Measurements from ENCODE around the gene HLA-B.

DNA sequence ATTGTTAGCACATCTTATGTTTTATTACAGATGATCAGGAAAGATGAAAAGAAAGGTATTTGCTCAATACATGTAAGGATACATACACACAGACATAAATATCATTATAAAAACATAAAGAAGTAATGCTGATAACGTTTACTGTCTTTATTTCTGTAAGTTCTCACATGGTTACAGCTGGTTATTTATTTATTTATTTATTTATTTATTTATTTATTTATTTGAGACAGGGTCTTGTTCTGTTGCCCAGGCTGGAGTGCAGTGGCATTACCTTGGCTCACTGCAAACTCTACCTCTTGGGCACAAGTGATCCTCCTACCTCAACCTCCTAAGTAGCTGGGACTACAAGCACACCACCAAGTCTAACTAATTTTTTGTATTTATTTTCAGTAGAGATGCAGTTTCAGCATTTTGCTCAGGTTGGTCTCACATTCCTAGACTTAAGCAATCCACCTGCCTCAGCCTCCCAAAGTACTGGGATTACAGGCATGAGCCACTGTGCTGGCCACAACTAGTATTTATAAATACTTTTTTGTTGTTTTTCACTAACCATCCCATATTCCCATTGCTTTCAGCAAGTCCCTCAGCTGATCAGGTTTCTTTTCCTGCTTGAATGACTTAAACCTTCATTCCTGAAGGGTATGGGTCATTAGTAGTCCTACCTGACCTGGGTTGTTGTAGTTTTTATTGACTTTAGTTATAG lies 35.8 kb downstream of the HLA-B start:
- TF ChIP-seq CTCF (IDR thresholded peaks at IDR 0.05) (no peak), POLR2A (IDR thresholded peaks at IDR 0.05) (no peak)
